ENCODE data around the gene FAM187B. TPM values are rescaled to one million over a fixed set of nuclear protein-coding genes. Genes with fewer than 3 reads are reported as not detected.

FAM187B gene
- total and polyA plus RNA-seq, 2 of the 8 experiments (the other 6 are each of a cell fraction or from before 2014, with no cell fraction given) = not detected

DNA sequence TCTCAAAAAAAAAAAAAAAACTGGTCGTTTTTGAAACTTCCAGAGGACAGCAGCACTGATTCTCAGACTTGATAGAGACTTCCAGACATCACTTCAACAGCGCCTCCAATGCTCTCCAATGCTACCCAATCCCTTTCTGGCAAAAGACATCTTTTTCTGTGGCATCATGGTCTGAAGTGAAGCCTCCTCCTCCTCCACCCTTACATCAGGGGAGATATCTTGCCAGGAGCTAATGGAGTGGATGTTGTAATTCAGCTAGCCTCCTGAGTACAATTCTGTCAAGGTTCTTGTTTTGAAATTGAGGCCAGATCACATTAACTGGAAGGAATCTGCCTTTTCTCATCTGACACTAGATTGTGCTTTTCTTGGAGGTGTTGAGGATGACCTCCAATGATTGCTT is 49.8 kb downstream of the FAM187B start:
- H3K79me2 ChIP-seq (ENCODE audit: control insufficient read depth in 1 of 2, insufficient read depth in 2 of 2, low read length in 2 of 2) = no peaks in the 10 kb centered on the region
- no peak for DNase-seq (ENCODE audit: low read depth in 1 of 2, low spot score in 2 of 2)
- no peak overlapping the region for H3K4me2 ChIP-seq (ENCODE audit: insufficient read depth in 1 of 2, low read depth in 2 of 2, low read length in 2 of 2)
- ChIA-PET CTCF (ENCODE audit: partially characterized antibody) (interaction anchor here (0.7 to 2.7 kb wide), 8 partner anchors 10 to 203 kb away, joined by 3 to 16 read pairs (median 3); partner anchors contain the start of gene FXYD7), POLR2A (ENCODE audit: partially characterized antibody) (interaction anchor here (0.8 to 1.3 kb wide), 2 partner anchors 19 to 43 kb away, joined by 3 read pairs; no protein-coding TSS in a partner anchor)
- no peak overlapping the region for H3K23ac ChIP-seq (ENCODE audit: insufficient read length)
- H3K18ac ChIP-seq (ENCODE audit: extremely low read depth, low read length) = no peak overlapping the region
- H4K5ac ChIP-seq (ENCODE audit: insufficient read length, low read depth, low read length) = no peak overlapping the region
- no peak overlapping the region for H3K56ac ChIP-seq (replicated peaks; ENCODE audit: insufficient read length, low read depth, low read length)
- no peak overlapping the region for H2BK120ac ChIP-seq (replicated peaks; ENCODE audit: low read depth, low read length)
- H4K8ac ChIP-seq (ENCODE audit: extremely low read depth, insufficient read depth, low read length) = no peak overlapping the region
- no peak overlapping the region for H3K14ac ChIP-seq (ENCODE audit: insufficient read length)
- 77% methylated on average over 2 of the region's 2 CpGs; no CpG with 5 or more reads in 1 of the 2 experiments for WGBS, 2 experiments (ENCODE audit: extremely low coverage in 1 of 2, insufficient coverage in 1 of 2, insufficient read length in 1 of 2, insufficient replicate concordance in 2 of 2, low coverage in 1 of 2, low lambda C conversion rate in 2 of 2, missing lambda C conversion rate in 1 of 2)
- no peak for FAIRE-seq
- no peak overlapping the region for H3K4ac ChIP-seq (replicated peaks; ENCODE audit: insufficient read length, low read depth, low read length)
- H3K9ac ChIP-seq (replicated peaks in 1 of 4; ENCODE audit: extremely low read depth in 1 of 4, low read depth in 3 of 4, low read length in 3 of 4) = no peak overlapping the region
- no peak overlapping the region for H2BK20ac ChIP-seq (ENCODE audit: low read length)
- no peak overlapping the region for H3K4me3 ChIP-seq (ENCODE audit: extremely low read depth in 1 of 4, insufficient read depth in 2 of 4, low read depth in 3 of 4, low read length in 4 of 4)
- H3K23me2 ChIP-seq (ENCODE audit: low read depth, low read length) = no peaks in the 10 kb centered on the region
- H3K79me1 ChIP-seq (ENCODE audit: low read depth, low read length) = no peaks in the 10 kb centered on the region
- no peaks in the 10 kb centered on the region; a peak in 1 of 7 replicates for H3K27me3 ChIP-seq (replicated peaks in 1 of 4; ENCODE audit: control insufficient read depth in 3 of 4, extremely low read depth in 1 of 4, insufficient read depth in 3 of 4, low read length in 3 of 4)
- H2BK15ac ChIP-seq (ENCODE audit: low read length) = no peak overlapping the region
- no peak overlapping the region for H2BK12ac ChIP-seq (ENCODE audit: low read depth, low read length)
- no peaks in the 10 kb centered on the region for H4K20me1 ChIP-seq (replicated peaks in 1 of 2; ENCODE audit: control insufficient read depth in 1 of 2, insufficient read depth in 2 of 2, low read length in 2 of 2)
- H3K36me3 ChIP-seq (ENCODE audit: control insufficient read depth in 2 of 4, insufficient read depth in 4 of 4, low read length in 3 of 4) = no peaks in the 10 kb centered on the region
- H2AK5ac ChIP-seq (ENCODE audit: low read depth, low read length) = no peak overlapping the region
- no peaks in the 10 kb centered on the region for H3K4me1 ChIP-seq (replicated peaks in 1 of 4; ENCODE audit: control insufficient read depth in 3 of 4, insufficient read depth in 4 of 4, low read length in 3 of 4)
- no peak overlapping the region for H2AFZ ChIP-seq (ENCODE audit: low read length)
- H3K27ac ChIP-seq (ENCODE audit: low read depth, low read length) = no peak overlapping the region
- no peak overlapping the region for H2BK5ac ChIP-seq (ENCODE audit: low read depth, low read length)
- no peaks in the 10 kb centered on the region for H3K9me3 ChIP-seq (ENCODE audit: insufficient read depth in 2 of 2, low read depth in 1 of 2, low read length in 1 of 2)
- no peak overlapping the region for H4K91ac ChIP-seq (replicated peaks; ENCODE audit: insufficient read length, low read length)
- TF ChIP-seq SIRT6 (IDR thresholded peaks at IDR 0.05; ENCODE audit: low read length) = no peak
- no peak for TF ChIP-seq SP2 (IDR thresholded peaks at IDR 0.05; ENCODE audit: low read length)
- TF ChIP-seq CBX8 (IDR thresholded peaks at IDR 0.05; ENCODE audit: borderline replicate concordance, low read depth, low read length) = no peak
- TF ChIP-seq SP4 (IDR thresholded peaks at IDR 0.05; ENCODE audit: low read length) = no peak
- TF ChIP-seq MAFK (IDR thresholded peaks at IDR 0.05; ENCODE audit: low read depth, low read length) = no peak
- no peak for TF ChIP-seq RFX5 (IDR thresholded peaks at IDR 0.05; ENCODE audit: borderline replicate concordance, low read depth, low read length)
- no peak for TF ChIP-seq POU5F1 (IDR thresholded peaks at IDR 0.05; ENCODE audit: low read depth, low read length)
- no peak for TF ChIP-seq CTBP2 (IDR thresholded peaks at IDR 0.05; ENCODE audit: borderline replicate concordance, insufficient read depth, insufficient read length, low read length)
- TF ChIP-seq RAD21 (IDR thresholded peaks at IDR 0.05 in 1 of 2, conservative IDR thresholded peaks at IDR 0.05 in 1 of 2; ENCODE audit: low read depth in 2 of 2, low read length in 2 of 2) = no peak
- TF ChIP-seq KDM1A (IDR thresholded peaks at IDR 0.05; ENCODE audit: borderline replicate concordance, low read length) = no peak
- TF ChIP-seq CHD2 (IDR thresholded peaks at IDR 0.05; ENCODE audit: low read length) = no peak
- TF ChIP-seq SP1 (IDR thresholded peaks at IDR 0.05; ENCODE audit: low read depth, low read length) = no peak
- no peak for TF ChIP-seq TEAD4 (IDR thresholded peaks at IDR 0.05; ENCODE audit: low read depth, low read length)
- no peak for TF ChIP-seq ASH2L (IDR thresholded peaks at IDR 0.05; ENCODE audit: low read length)
- TF ChIP-seq EP300 (IDR thresholded peaks at IDR 0.05; ENCODE audit: borderline replicate concordance in 1 of 2, low read depth in 2 of 2, low read length in 2 of 2) = no peak
- TF ChIP-seq SIX5 (IDR thresholded peaks at IDR 0.05; ENCODE audit: low read depth, low read length) = no peak
